Gastrocnemius medialis (tissue), 4 donors: ENCODE data around the gene SLC25A3.

Experiments
- POLR2A ChIP-seq, 2 donors: fragments of 450-650 bp; IDR thresholded peaks; one replicate each; pipeline ENCODE4 v1.6.1; 2017; ENCODE audit warnings: antibody characterized with exemption in 2 of 2, mild to moderate bottlenecking in 2 of 2, moderate library complexity in 2 of 2
- TF ChIP-seq, protein P1 (sequence below), 5 experiments: fragments of 450-650 bp in 3 of 5; fragments of 200-600 bp in 2 of 5; sonication (generic) in 2 of 5; IDR thresholded peaks in 4 of 5; conservative IDR thresholded peaks in 1 of 5; 1 replicate in 4 of 5; 2 replicates in 1 of 5; pipeline ENCODE4 v1.5.1; 2016 to 2019; ENCODE audit warnings: antibody characterized with exemption in 5 of 5, mild to moderate bottlenecking in 3 of 5, moderate library complexity in 3 of 5

DNA sequence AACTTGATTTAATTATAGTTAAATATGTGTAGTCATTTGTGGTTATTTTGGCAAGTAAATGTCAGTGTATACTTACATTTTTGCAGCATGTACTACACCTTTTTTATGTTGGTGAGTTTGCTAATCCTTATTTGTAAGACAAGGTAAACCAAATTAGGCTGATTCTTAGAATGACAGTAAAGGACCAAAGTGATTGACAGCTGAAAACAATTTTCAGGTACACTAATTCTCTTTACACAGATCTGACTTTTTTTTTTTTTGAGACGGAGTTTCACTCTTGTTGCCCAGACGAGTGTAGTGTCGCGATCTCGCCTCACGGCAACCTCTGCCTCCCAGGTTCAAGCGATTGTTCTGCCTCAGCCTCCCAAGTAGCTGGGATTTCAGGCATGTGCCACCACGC, 8.4 kb downstream of the SLC25A3 start:
- TF ChIP-seq, protein P1, sequence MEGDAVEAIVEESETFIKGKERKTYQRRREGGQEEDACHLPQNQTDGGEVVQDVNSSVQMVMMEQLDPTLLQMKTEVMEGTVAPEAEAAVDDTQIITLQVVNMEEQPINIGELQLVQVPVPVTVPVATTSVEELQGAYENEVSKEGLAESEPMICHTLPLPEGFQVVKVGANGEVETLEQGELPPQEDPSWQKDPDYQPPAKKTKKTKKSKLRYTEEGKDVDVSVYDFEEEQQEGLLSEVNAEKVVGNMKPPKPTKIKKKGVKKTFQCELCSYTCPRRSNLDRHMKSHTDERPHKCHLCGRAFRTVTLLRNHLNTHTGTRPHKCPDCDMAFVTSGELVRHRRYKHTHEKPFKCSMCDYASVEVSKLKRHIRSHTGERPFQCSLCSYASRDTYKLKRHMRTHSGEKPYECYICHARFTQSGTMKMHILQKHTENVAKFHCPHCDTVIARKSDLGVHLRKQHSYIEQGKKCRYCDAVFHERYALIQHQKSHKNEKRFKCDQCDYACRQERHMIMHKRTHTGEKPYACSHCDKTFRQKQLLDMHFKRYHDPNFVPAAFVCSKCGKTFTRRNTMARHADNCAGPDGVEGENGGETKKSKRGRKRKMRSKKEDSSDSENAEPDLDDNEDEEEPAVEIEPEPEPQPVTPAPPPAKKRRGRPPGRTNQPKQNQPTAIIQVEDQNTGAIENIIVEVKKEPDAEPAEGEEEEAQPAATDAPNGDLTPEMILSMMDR (IDR thresholded peaks at IDR 0.05 in 4 of 5, conservative IDR thresholded peaks at IDR 0.05 in 1 of 5) = no peak
- TF ChIP-seq POLR2A (IDR thresholded peaks at IDR 0.05) = no peak
